ENCODE measurements around the gene WDHD1.

GRCh38 chr14:55019968-55020554 is 6.8 kb downstream of the WDHD1 start:
- TF ChIP-seq CTCF (IDR thresholded peaks at IDR 0.05; ENCODE audit: insufficient read depth, low read length, poor library complexity, severe bottlenecking) (no peak), EZH2phosphoT487 (conservative IDR thresholded peaks at IDR 0.05; ENCODE audit: low read length) (no peak)

All from SU-DHL-6 (cell line).